Uterus (tissue), 2 donors: Measurements from ENCODE around the gene PCDHGB5.
"Not testable (repeated sequence)": the region's sequence is repeated elsewhere in the genome, so short reads cannot be mapped to it uniquely, and the experiment has no call there.

Experiments used
- CTCF ChIP-seq, 4 experiments: fragments of 200-600 bp in 2 of 4; fragments of 450-650 bp in 2 of 4; sonication (generic) in 2 of 4; IDR thresholded peaks; one replicate each; pipeline ENCODE4 v1.5.1; 2016 to 2019; ENCODE audit warnings: antibody characterized with exemption in 4 of 4, mild to moderate bottlenecking in 2 of 4, moderate library complexity in 1 of 4
- POLR2A ChIP-seq, 2 donors: fragments of 450-650 bp; IDR thresholded peaks; one replicate each; pipeline ENCODE4 v1.6.1; 2016; ENCODE audit warnings: antibody characterized with exemption in 2 of 2, mild to moderate bottlenecking in 1 of 2, moderate library complexity in 1 of 2

GRCh38 chr5:141432308-141432707 lies 34.6 kb downstream of the PCDHGB5 start:
- TF ChIP-seq POLR2A, CTCF (IDR thresholded peaks at IDR 0.05): not testable (repeated sequence)
